ENCODE measurements around the gene CACNA2D4. TPM values are rescaled to one million over a fixed set of nuclear protein-coding genes. Genes with fewer than 3 reads are reported as not detected.

Gene CACNA2D4
- total RNA-seq, 1 experiment from 2014 or later: 1.7 TPM

DNA sequence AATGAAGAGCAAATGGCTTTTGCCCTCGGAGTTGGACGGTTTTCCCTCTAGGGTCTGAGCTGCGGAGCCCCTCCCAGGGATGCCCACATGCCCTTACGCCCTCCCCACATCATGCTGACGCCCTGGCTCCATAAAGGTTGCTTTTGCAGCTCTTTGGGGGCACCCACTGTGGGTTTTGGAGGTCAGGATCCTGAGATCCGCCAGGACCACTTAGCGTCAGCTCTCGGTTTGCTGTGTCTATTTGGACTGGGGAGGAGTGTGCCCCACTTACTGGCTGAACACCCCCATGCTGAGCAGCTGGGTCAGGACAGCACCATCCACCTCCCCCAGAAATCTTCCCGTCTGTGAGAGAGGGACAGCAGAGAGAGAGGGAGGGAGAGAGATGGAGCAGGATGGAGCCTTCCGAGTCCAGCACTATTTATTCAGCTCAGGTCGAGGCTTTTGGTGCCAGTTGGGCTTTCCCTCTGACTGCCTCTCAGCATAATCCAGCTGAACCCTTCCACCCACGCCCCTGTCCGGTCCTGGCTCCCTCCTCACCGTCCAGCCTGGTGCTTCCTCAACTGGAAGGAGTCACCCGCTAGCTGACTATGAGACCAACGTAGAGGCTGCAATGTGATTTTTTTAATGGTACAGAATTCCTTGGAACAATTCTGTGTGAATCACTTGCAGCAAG is 117.0 kb downstream of the CACNA2D4 start:
- Histone ChIP-seq H3K27ac (ENCODE audit: low read depth, low read length) (no peak overlapping the region), H3K79me2 (ENCODE audit: insufficient read depth, low read length) (no peaks in the 10 kb centered on the region), H3K9ac (ENCODE audit: low read length) (no peak overlapping the region), H3K27me3 (ENCODE audit: insufficient read depth, low read length) (no peaks in the 10 kb centered on the region), H2AFZ (ENCODE audit: low read depth, low read length, poor library complexity, severe bottlenecking) (no peak overlapping the region), H4K20me1 (ENCODE audit: insufficient read depth) (no peaks in the 10 kb centered on the region), H3K9me2 (ENCODE audit: insufficient read depth) (no peaks in the 10 kb centered on the region), H3K9me3 (ENCODE audit: control insufficient read depth in 1 of 2, insufficient read depth in 1 of 2, low read depth in 1 of 2, low read length in 2 of 2) (no peaks in the 10 kb centered on the region), H3K4me2 (ENCODE audit: low read length) (no peak overlapping the region), H3K4me3 (replicated peaks in 1 of 2; ENCODE audit: low read depth in 1 of 2, low read length in 2 of 2) (no peak overlapping the region), H3K4me1 (ENCODE audit: control insufficient read depth in 1 of 2, insufficient read depth in 2 of 2, low read length in 2 of 2) (peaks cover 4 to 17% of the 10 kb centered on the region in 2 experiments; a peak in 2 of 4 replicates), H3K36me3 (ENCODE audit: control insufficient read depth in 1 of 2, insufficient read depth in 2 of 2, low read length in 2 of 2) (no peaks in the 10 kb centered on the region)
- RAD21 ChIA-PET (ENCODE audit: low non-redundant PET in 1 of 2, low total read pairs in 2 of 2, uncharacterized antibody in 2 of 2, unreplicated experiment in 2 of 2): interaction anchor here in 1 of 2 experiments (0.7 kb wide), 1 partner anchor 154 kb away, joined by 3 read pairs; no protein-coding TSS in a partner anchor
- intact Hi-C loops (cut with micrococcal nuclease): no loop called here
- no peak for TF ChIP-seq ELF1 (IDR thresholded peaks at IDR 0.05; ENCODE audit: borderline replicate concordance, low read depth)
- TF ChIP-seq, protein P1, sequence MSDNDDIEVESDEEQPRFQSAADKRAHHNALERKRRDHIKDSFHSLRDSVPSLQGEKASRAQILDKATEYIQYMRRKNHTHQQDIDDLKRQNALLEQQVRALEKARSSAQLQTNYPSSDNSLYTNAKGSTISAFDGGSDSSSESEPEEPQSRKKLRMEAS (IDR thresholded peaks at IDR 0.05): no peak
- TF ChIP-seq RAD21 (IDR thresholded peaks at IDR 0.05; ENCODE audit: low read depth): no peak
- TF ChIP-seq FOSL1 (IDR thresholded peaks at IDR 0.05; ENCODE audit: low read depth): no peak
- TF ChIP-seq, protein P2, sequence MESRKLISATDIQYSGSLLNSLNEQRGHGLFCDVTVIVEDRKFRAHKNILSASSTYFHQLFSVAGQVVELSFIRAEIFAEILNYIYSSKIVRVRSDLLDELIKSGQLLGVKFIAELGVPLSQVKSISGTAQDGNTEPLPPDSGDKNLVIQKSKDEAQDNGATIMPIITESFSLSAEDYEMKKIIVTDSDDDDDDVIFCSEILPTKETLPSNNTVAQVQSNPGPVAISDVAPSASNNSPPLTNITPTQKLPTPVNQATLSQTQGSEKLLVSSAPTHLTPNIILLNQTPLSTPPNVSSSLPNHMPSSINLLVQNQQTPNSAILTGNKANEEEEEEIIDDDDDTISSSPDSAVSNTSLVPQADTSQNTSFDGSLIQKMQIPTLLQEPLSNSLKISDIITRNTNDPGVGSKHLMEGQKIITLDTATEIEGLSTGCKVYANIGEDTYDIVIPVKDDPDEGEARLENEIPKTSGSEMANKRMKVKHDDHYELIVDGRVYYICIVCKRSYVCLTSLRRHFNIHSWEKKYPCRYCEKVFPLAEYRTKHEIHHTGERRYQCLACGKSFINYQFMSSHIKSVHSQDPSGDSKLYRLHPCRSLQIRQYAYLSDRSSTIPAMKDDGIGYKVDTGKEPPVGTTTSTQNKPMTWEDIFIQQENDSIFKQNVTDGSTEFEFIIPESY (IDR thresholded peaks at IDR 0.05; ENCODE audit: extremely low read depth, insufficient replicate concordance, low read length): no peak
- TF ChIP-seq YY1 (IDR thresholded peaks at IDR 0.05; ENCODE audit: extremely low read depth, insufficient replicate concordance, low read depth, low read length): no peak
- no peak for TF ChIP-seq SRF (IDR thresholded peaks at IDR 0.05; ENCODE audit: low read depth)
- no peak for TF ChIP-seq CBX3 (IDR thresholded peaks at IDR 0.05; ENCODE audit: low read depth)
- TF ChIP-seq, protein P3, sequence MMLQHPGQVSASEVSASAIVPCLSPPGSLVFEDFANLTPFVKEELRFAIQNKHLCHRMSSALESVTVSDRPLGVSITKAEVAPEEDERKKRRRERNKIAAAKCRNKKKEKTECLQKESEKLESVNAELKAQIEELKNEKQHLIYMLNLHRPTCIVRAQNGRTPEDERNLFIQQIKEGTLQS (IDR thresholded peaks at IDR 0.05): no peak
- TF ChIP-seq ZNF274 (IDR thresholded peaks at IDR 0.05; ENCODE audit: low read depth, low read length): no peak
- TF ChIP-seq POLR2AphosphoS5 (IDR thresholded peaks at IDR 0.05; ENCODE audit: low read depth, low read length): no peak
- no peak for TF ChIP-seq POLR2A (IDR thresholded peaks at IDR 0.05; ENCODE audit: borderline replicate concordance, extremely low read depth, insufficient read depth, insufficient read length)
- TF ChIP-seq EGR1 (IDR thresholded peaks at IDR 0.05; ENCODE audit: low read depth): no peak
- TF ChIP-seq SP1 (IDR thresholded peaks at IDR 0.05; ENCODE audit: low read depth): no peak
- no peak for TF ChIP-seq EZH2phosphoT487 (IDR thresholded peaks at IDR 0.05; ENCODE audit: borderline replicate concordance)
- TF ChIP-seq TCF7L2 (IDR thresholded peaks at IDR 0.05; ENCODE audit: borderline replicate concordance, extremely low read depth, insufficient read depth, insufficient read length): no peak
- TF ChIP-seq, protein P4, sequence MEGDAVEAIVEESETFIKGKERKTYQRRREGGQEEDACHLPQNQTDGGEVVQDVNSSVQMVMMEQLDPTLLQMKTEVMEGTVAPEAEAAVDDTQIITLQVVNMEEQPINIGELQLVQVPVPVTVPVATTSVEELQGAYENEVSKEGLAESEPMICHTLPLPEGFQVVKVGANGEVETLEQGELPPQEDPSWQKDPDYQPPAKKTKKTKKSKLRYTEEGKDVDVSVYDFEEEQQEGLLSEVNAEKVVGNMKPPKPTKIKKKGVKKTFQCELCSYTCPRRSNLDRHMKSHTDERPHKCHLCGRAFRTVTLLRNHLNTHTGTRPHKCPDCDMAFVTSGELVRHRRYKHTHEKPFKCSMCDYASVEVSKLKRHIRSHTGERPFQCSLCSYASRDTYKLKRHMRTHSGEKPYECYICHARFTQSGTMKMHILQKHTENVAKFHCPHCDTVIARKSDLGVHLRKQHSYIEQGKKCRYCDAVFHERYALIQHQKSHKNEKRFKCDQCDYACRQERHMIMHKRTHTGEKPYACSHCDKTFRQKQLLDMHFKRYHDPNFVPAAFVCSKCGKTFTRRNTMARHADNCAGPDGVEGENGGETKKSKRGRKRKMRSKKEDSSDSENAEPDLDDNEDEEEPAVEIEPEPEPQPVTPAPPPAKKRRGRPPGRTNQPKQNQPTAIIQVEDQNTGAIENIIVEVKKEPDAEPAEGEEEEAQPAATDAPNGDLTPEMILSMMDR (IDR thresholded peaks at IDR 0.05 in 2 of 3, conservative IDR thresholded peaks at IDR 0.05 in 1 of 3; ENCODE audit: borderline replicate concordance in 1 of 3, insufficient read depth in 1 of 3, low read depth in 2 of 3, low read length in 2 of 3): no peak
- no TSS peak for BruUV-seq (replicated peaks)
- no peak for DNase-seq (ENCODE audit: low read depth, low spot score)
- no peak for ATAC-seq
- CTCF ChIA-PET: interaction anchor here (1.0 to 1.8 kb wide), 2 partner anchors 10 to 138 kb away, joined by 4 to 10 read pairs; no protein-coding TSS in a partner anchor
- POLR2A ChIA-PET: interaction anchor here (0.7 kb wide), 1 partner anchor 15 kb away, joined by 7 read pairs; no protein-coding TSS in a partner anchor
